ENCODE measurements around the gene CUZD1.

CUZD1 gene

DNA sequence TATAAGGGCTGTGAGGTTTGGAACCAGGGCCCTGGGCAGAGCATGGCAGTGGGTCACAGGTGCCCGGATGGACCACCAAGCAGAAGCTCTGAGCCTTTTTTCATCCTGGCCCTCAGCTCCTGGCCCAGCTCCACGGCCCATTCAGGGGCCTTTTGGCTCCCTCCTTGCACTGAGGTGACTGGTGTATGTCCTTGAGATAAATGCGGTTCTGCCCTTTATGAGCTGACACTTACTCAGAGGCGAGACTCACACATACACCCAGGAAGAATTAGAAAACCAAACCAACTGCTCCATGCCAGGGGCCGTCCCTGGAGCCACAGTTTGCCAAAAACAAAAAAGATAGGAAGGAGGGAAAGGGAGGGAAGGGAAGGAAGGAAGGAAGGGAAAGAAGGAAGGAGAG is 49.7 kb downstream of the CUZD1 start:
- no peak overlapping the region for H3K9ac ChIP-seq (ENCODE audit: low read depth, low read length, poor library complexity, severe bottlenecking)
- no peak overlapping the region for H3K4me3 ChIP-seq (ENCODE audit: low read length, poor library complexity, severe bottlenecking)
- H3K27me3 ChIP-seq (ENCODE audit: insufficient read depth, low read length, poor library complexity, severe bottlenecking): no peaks in the 10 kb centered on the region
- no peaks in the 10 kb centered on the region for H4K20me1 ChIP-seq (ENCODE audit: insufficient read depth, low read length, poor library complexity, severe bottlenecking)
- no peaks in the 10 kb centered on the region for H3K9me3 ChIP-seq (ENCODE audit: insufficient read depth, low read depth, low read length)
- no peaks in the 10 kb centered on the region for H3K9me2 ChIP-seq (replicated peaks; ENCODE audit: low read depth, low read length)
- TF ChIP-seq EZH2phosphoT487 (IDR thresholded peaks at IDR 0.05; ENCODE audit: borderline replicate concordance): no peak
- TF ChIP-seq, protein P1, sequence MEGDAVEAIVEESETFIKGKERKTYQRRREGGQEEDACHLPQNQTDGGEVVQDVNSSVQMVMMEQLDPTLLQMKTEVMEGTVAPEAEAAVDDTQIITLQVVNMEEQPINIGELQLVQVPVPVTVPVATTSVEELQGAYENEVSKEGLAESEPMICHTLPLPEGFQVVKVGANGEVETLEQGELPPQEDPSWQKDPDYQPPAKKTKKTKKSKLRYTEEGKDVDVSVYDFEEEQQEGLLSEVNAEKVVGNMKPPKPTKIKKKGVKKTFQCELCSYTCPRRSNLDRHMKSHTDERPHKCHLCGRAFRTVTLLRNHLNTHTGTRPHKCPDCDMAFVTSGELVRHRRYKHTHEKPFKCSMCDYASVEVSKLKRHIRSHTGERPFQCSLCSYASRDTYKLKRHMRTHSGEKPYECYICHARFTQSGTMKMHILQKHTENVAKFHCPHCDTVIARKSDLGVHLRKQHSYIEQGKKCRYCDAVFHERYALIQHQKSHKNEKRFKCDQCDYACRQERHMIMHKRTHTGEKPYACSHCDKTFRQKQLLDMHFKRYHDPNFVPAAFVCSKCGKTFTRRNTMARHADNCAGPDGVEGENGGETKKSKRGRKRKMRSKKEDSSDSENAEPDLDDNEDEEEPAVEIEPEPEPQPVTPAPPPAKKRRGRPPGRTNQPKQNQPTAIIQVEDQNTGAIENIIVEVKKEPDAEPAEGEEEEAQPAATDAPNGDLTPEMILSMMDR (conservative IDR thresholded peaks at IDR 0.05; ENCODE audit: low read length): no peak
- H3K4me2 ChIP-seq (ENCODE audit: low read depth, low read length, poor library complexity, severe bottlenecking): no peak overlapping the region
- no peaks in the 10 kb centered on the region for H3F3A ChIP-seq (ENCODE audit: low read depth)
- H3K79me2 ChIP-seq (ENCODE audit: insufficient read depth, low read length): no peaks in the 10 kb centered on the region
- no peaks in the 10 kb centered on the region for H3K4me1 ChIP-seq (ENCODE audit: insufficient read depth, low read length, poor library complexity, severe bottlenecking)
- no peaks in the 10 kb centered on the region for H3K36me3 ChIP-seq (ENCODE audit: insufficient read depth, low read length)
- no peak overlapping the region for H2AFZ ChIP-seq (ENCODE audit: low read length)

GRCh38 chr10:122786269-122786668 is 59.4 kb downstream of the CUZD1 start:
- H4K20me1 ChIP-seq (ENCODE audit: insufficient read depth, low read length, poor library complexity, severe bottlenecking): no peaks in the 10 kb centered on the region
- TF ChIP-seq EZH2phosphoT487 (IDR thresholded peaks at IDR 0.05; ENCODE audit: borderline replicate concordance): no peak
- TF ChIP-seq, protein P1 (conservative IDR thresholded peaks at IDR 0.05; ENCODE audit: low read length): no peak
- H3F3A ChIP-seq (ENCODE audit: low read depth): no peaks in the 10 kb centered on the region
- H3K9ac ChIP-seq (ENCODE audit: low read depth, low read length, poor library complexity, severe bottlenecking): no peak overlapping the region
- H3K4me2 ChIP-seq (ENCODE audit: low read depth, low read length, poor library complexity, severe bottlenecking): no peak overlapping the region
- no peaks in the 10 kb centered on the region for H3K4me1 ChIP-seq (ENCODE audit: insufficient read depth, low read length, poor library complexity, severe bottlenecking)
- H3K4me3 ChIP-seq (ENCODE audit: low read length, poor library complexity, severe bottlenecking): no peak overlapping the region
- H3K9me2 ChIP-seq (replicated peaks; ENCODE audit: low read depth, low read length): no peaks in the 10 kb centered on the region
- no peaks in the 10 kb centered on the region for H3K9me3 ChIP-seq (ENCODE audit: insufficient read depth, low read depth, low read length)
- no peak overlapping the region for H2AFZ ChIP-seq (ENCODE audit: low read length)
- H3K27me3 ChIP-seq (ENCODE audit: insufficient read depth, low read length, poor library complexity, severe bottlenecking): no peaks in the 10 kb centered on the region
- H3K36me3 ChIP-seq (ENCODE audit: insufficient read depth, low read length): no peaks in the 10 kb centered on the region
- no peaks in the 10 kb centered on the region for H3K79me2 ChIP-seq (ENCODE audit: insufficient read depth, low read length)

DNA sequence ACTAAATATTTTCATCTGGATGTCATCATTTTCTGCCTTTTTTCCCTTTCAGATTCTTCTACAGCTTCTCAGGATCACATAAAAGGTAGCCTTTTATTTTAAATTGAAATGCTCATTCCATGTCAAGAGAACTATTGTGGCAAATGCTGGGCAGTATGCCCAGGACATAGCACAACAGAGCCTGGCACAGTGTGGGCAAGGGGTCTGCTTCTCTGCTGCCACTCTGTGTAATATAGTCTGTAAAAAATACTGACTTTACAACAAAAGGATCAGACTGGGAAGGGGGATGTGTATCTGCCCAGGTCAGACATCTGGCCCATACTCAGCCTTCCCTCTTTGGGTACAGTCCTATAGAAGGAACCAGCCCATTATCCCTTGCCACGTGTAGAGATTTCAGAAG is 62.7 kb downstream of the CUZD1 start:
- H3K9ac ChIP-seq (ENCODE audit: low read depth, low read length, poor library complexity, severe bottlenecking): no peak overlapping the region
- no peaks in the 10 kb centered on the region for H3K9me3 ChIP-seq (ENCODE audit: insufficient read depth, low read depth, low read length)
- no peaks in the 10 kb centered on the region for H3F3A ChIP-seq (ENCODE audit: low read depth)
- H3K36me3 ChIP-seq (ENCODE audit: insufficient read depth, low read length): no peaks in the 10 kb centered on the region
- H3K27me3 ChIP-seq (ENCODE audit: insufficient read depth, low read length, poor library complexity, severe bottlenecking): no peaks in the 10 kb centered on the region
- no peaks in the 10 kb centered on the region for H3K4me1 ChIP-seq (ENCODE audit: insufficient read depth, low read length, poor library complexity, severe bottlenecking)
- no peak overlapping the region for H3K4me3 ChIP-seq (ENCODE audit: low read length, poor library complexity, severe bottlenecking)
- no peak overlapping the region for H2AFZ ChIP-seq (ENCODE audit: low read length)
- H3K79me2 ChIP-seq (ENCODE audit: insufficient read depth, low read length): no peaks in the 10 kb centered on the region
- no peaks in the 10 kb centered on the region for H4K20me1 ChIP-seq (ENCODE audit: insufficient read depth, low read length, poor library complexity, severe bottlenecking)
- no peaks in the 10 kb centered on the region for H3K9me2 ChIP-seq (replicated peaks; ENCODE audit: low read depth, low read length)
- H3K4me2 ChIP-seq (ENCODE audit: low read depth, low read length, poor library complexity, severe bottlenecking): no peak overlapping the region
- TF ChIP-seq EZH2phosphoT487 (IDR thresholded peaks at IDR 0.05; ENCODE audit: borderline replicate concordance): no peak
- TF ChIP-seq, protein P1 (conservative IDR thresholded peaks at IDR 0.05; ENCODE audit: low read length): no peak

Data from Loucy (cell line).